Stimulated activated CD8-positive, alpha-beta memory T cell treated with anti-CD3 and anti-CD28 coated beads, Interleukin-15, amount 100 ng/mL, for 4 hours (primary cell): ENCODE results near the gene KCNMA1.

Experiments
- DNase-seq, 2 donors: peaks; one replicate each; pipeline ENCODE4 v3.0.0-alpha.2; 2020; ENCODE audit warnings: low read depth in 2 of 2

Gene KCNMA1

GRCh38 chr10:77157248-77158019 is 480.2 kb downstream of the KCNMA1 start:
- DNase-seq = no peak

GRCh38 chr10:77156406-77156879 is 481.2 kb downstream of the KCNMA1 start:
- no peak for DNase-seq

GRCh38 chr10:77152256-77152655 is 485.4 kb downstream of the KCNMA1 start:
- DNase-seq = no peak

GRCh38 chr10:77151408-77151807 is 486.2 kb downstream of the KCNMA1 start:
- DNase-seq = no peak

- DNase-seq = no peak
Measured at GRCh38 chr10:77149706-77150105, 487.9 kb downstream of the KCNMA1 start.

GRCh38 chr10:77149001-77149400 is 488.6 kb downstream of the KCNMA1 start:
- DNase-seq = no peak

GRCh38 chr10:77147871-77148270 is 489.7 kb downstream of the KCNMA1 start:
- DNase-seq = no peak

- DNase-seq = no peak
Measured at GRCh38 chr10:77146712-77147336, 490.8 kb downstream of the KCNMA1 start.

GRCh38 chr10:77144656-77145055 is 493.0 kb downstream of the KCNMA1 start:
- DNase-seq = no peak

GRCh38 chr10:77139252-77140160 is 498.1 kb downstream of the KCNMA1 start:
- no peak for DNase-seq

GRCh38 chr10:77138541-77138940 is 499.1 kb downstream of the KCNMA1 start:
- DNase-seq = no peak

GRCh38 chr10:77135555-77135954 is 502.1 kb downstream of the KCNMA1 start:
- DNase-seq = no peak

- no peak for DNase-seq
Measured at GRCh38 chr10:77131214-77131613, 506.4 kb downstream of the KCNMA1 start.

- DNase-seq = no peak
Measured at GRCh38 chr10:77127243-77127642, 510.4 kb downstream of the KCNMA1 start.

- no peak for DNase-seq
Measured at GRCh38 chr10:77125231-77125630, 512.4 kb downstream of the KCNMA1 start.

GRCh38 chr10:77123330-77123729 is 514.3 kb downstream of the KCNMA1 start:
- no peak for DNase-seq

- no peak for DNase-seq
Measured at GRCh38 chr10:77121829-77122228, 515.8 kb downstream of the KCNMA1 start.

- DNase-seq = no peak
Measured at GRCh38 chr10:77120666-77121376, 516.8 kb downstream of the KCNMA1 start.

- DNase-seq = no peak
Measured at GRCh38 chr10:77120012-77120411, 517.6 kb downstream of the KCNMA1 start.

GRCh38 chr10:77118603-77119282 is 518.9 kb downstream of the KCNMA1 start:
- DNase-seq = no peak

- no peak for DNase-seq
Measured at GRCh38 chr10:77117501-77117900, 520.1 kb downstream of the KCNMA1 start.
